Measurements from ENCODE around the gene TMEFF2. TPM values are rescaled to one million over a fixed set of nuclear protein-coding genes. Genes with fewer than 3 reads are reported as not detected.

Gene TMEFF2
- total RNA-seq, 1 donor = 9.4 TPM

DNA sequence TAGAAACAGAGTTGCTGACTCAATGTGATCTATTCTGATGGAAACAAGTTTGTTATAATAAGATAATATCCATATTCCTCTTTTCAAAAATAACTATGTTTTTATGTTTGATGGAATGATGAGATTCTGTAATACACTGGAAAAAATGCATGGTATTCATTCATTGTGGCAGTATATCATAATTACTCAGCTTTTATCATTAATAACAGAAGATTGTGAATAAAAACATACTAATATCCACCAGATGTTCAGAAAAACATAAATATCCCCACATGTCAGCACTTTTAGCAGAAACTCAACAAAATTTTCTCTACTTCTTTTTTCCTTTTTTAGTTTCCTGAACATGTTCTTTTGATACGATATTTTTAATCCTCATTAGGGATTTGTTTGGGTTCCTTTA lies 217.0 kb downstream of the TMEFF2 start:
- DNase-seq (ENCODE audit: low read depth) = peak; percentile 63
- no peak overlapping the region for H3K4me3 ChIP-seq (ENCODE audit: low read depth, low read length)
- TF ChIP-seq, protein P1, sequence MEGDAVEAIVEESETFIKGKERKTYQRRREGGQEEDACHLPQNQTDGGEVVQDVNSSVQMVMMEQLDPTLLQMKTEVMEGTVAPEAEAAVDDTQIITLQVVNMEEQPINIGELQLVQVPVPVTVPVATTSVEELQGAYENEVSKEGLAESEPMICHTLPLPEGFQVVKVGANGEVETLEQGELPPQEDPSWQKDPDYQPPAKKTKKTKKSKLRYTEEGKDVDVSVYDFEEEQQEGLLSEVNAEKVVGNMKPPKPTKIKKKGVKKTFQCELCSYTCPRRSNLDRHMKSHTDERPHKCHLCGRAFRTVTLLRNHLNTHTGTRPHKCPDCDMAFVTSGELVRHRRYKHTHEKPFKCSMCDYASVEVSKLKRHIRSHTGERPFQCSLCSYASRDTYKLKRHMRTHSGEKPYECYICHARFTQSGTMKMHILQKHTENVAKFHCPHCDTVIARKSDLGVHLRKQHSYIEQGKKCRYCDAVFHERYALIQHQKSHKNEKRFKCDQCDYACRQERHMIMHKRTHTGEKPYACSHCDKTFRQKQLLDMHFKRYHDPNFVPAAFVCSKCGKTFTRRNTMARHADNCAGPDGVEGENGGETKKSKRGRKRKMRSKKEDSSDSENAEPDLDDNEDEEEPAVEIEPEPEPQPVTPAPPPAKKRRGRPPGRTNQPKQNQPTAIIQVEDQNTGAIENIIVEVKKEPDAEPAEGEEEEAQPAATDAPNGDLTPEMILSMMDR (IDR thresholded peaks at IDR 0.05; ENCODE audit: insufficient read depth, low read length) = no peak

GRCh38 chr2:191976436-191976835 lies 218.3 kb downstream of the TMEFF2 start:
- H3K4me3 ChIP-seq (ENCODE audit: low read depth, low read length) = no peak overlapping the region
- TF ChIP-seq, protein P1 (IDR thresholded peaks at IDR 0.05; ENCODE audit: insufficient read depth, low read length) = no peak
- DNase-seq (ENCODE audit: low read depth) = peak; percentile 92

DNA sequence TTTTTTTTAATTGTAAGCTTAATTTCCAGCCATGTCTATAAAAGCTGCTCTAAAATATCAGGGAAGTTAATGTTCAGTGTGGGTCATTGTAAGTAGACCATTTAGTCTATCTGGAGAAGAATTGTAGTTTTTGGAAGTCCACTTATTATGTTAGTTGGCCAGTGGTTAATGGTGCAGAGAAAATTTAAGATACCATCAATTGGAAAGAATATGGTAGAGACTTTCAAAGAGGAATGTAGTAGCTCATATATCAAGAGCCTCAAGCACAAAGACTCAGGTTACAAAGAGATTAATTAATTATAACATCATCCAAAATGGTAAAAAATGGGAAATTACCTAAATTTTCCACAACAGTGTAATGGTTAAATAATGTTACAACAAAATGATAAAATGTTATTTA lies 220.1 kb downstream of the TMEFF2 start:
- no peak for DNase-seq (ENCODE audit: low read depth)
- TF ChIP-seq, protein P1 (IDR thresholded peaks at IDR 0.05; ENCODE audit: insufficient read depth, low read length) = no peak
- H3K4me3 ChIP-seq (ENCODE audit: low read depth, low read length) = no peak overlapping the region

DNA sequence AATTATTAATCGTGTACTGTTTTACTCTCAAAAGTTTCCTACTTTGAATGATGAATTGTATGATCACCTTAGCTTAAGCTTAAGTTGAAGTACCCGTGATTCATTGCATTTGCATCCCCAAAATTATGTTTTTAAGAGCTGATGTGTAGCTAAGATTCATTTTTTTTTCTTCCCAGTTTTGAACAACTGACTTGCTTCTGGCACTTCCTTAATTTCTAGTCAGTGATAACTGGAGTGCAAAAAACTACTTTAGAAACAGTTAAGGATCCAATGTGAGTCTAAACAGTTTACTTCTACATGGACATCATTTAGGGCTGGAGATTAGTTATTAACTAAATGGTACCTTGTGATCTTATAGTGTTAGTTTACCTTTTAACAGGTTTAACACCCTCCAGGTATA lies 223.9 kb downstream of the TMEFF2 start:
- DNase-seq (ENCODE audit: low read depth) = no peak
- no peak overlapping the region for H3K4me3 ChIP-seq (ENCODE audit: low read depth, low read length)
- TF ChIP-seq, protein P1 (IDR thresholded peaks at IDR 0.05; ENCODE audit: insufficient read depth, low read length) = no peak

DNA sequence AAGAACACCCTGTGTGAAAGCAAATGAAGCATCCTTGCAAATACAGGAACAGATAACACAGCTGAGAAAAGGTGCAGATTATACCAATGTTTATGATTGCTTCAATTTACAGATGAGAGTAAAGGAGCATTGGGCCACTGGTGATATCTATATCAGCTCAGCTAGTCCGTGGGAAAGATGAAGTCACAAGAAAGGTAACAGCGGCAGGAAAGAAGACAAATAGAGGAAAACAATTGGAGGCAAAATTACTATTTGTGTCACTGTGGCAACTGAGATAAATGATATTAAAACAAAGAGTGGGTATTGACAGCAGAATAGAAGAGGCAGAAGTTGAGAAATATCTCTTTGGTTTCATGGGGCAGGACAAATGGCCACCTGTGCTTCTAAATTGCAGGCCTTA lies 226.6 kb downstream of the TMEFF2 start:
- no peak overlapping the region for H3K4me3 ChIP-seq (ENCODE audit: low read depth, low read length)
- TF ChIP-seq, protein P1 (IDR thresholded peaks at IDR 0.05; ENCODE audit: insufficient read depth, low read length) = no peak
- DNase-seq (ENCODE audit: low read depth) = no peak

GRCh38 chr2:191965733-191966132 lies 229.0 kb downstream of the TMEFF2 start:
- H3K4me3 ChIP-seq (ENCODE audit: low read depth, low read length) = no peak overlapping the region
- TF ChIP-seq, protein P1 (IDR thresholded peaks at IDR 0.05; ENCODE audit: insufficient read depth, low read length) = no peak
- no peak for DNase-seq (ENCODE audit: low read depth)

- TF ChIP-seq, protein P1 (IDR thresholded peaks at IDR 0.05; ENCODE audit: insufficient read depth, low read length) = no peak
- H3K4me3 ChIP-seq (ENCODE audit: low read depth, low read length) = no peak overlapping the region
- peak; percentile 48 for DNase-seq (ENCODE audit: low read depth)
Measured at GRCh38 chr2:191961556-191961955, 233.2 kb downstream of the TMEFF2 start.
